Activated T-helper 1 cell treated with anti-CD3 and anti-CD28 coated beads, Interleukin-12 subunit alpha, Interleukin-12 subunit beta, Interleukin-2, Interleukin-4 antibody, amounts not matched to agents 30 ng/mL and 10 ng/mL and 1 ng/mL, durations not matched to agents 14 hours and 24 hours and 36 hours (primary cell): ENCODE measurements around the gene BMPER. TPM values are rescaled to one million over a fixed set of nuclear protein-coding genes. Genes with fewer than 3 reads are reported as not detected.

Source experiments
- DNase-seq: peaks from one replicate; pipeline ENCODE4 v3.0.0; 2021; ENCODE audit warnings: low spot score
- H3K27ac Mint-ChIP-seq: one replicate; pipeline ENCODE4 v1.8.0; 2021; ENCODE audit warnings: mild to moderate bottlenecking, mixed read lengths
- H3K27me3 Mint-ChIP-seq: one replicate; pipeline ENCODE4 v1.8.0; 2022; ENCODE audit warnings: mild to moderate bottlenecking, moderate library complexity, mixed read lengths; ENCODE audit not compliant: insufficient read depth
- H3K36me3 Mint-ChIP-seq: one replicate; pipeline ENCODE4 v1.8.0; 2021; ENCODE audit warnings: low read depth, mixed read lengths
- H3K4me1 Mint-ChIP-seq: one replicate; pipeline ENCODE4 v1.8.0; 2021; ENCODE audit warnings: low read depth, mixed read lengths
- H3K4me3 Mint-ChIP-seq: one replicate; pipeline ENCODE4 v1.8.0; 2021; ENCODE audit warnings: mild to moderate bottlenecking, moderate library complexity, mixed read lengths
- H3K9me3 Mint-ChIP-seq: one replicate; pipeline ENCODE4 v1.8.0; 2021; ENCODE audit warnings: mixed read lengths
- intact Hi-C: fragments of 100-400 bp; cut with micrococcal nuclease; formaldehyde crosslinking; loops from one replicate; pipeline ENCODE4 v1.15.1; 2024
- total RNA-seq: library from RNA; stranded (reverse); gene quantifications from 2 replicates; pipeline ENCODE4 v1.2.3, GENCODE V29; 2022

The BMPER gene
- total RNA-seq, 1 donor from 2014 or later: not detected

DNA sequence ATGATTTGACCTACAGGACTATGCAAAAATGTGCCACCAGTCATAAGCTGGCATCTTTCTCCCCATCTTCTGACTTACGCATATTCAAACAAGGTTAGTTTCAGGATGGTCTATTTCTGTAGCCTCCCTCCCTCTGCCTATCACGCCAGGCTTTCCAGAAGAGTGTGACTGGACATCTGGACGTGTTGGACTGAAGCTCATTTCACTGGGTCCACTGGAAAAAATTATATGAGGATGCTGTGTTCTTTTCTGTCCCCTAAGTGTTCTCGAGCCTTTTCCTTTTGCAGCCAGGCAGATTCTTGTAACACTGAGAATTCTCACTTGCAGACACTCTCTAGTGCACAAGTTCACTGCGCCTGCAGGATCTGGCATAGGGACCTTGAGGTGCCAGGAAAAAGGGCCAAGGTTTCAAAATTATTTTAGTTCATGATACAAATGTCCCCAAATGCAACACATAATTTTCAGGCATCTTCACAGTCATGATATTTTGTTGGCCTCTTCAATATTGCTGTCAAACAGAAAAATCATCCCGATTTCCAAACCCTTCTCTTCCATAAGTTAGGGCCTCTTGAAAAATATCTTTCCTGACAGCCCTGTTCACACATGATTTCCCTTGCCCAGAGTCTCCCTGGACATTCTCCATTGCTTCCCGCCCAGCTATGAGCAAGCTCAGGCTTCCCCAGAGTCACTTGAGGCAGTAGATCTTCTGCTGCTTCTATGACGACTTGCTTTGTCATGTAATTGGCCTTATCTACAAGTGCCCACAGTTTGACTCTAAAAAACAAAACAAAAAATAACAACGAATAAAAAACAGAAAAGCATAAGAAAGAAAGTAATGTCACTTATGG lies 170.4 kb downstream of the BMPER start:
- Mint-ChIP-seq H3K36me3 (no peaks in the 10 kb centered on the region), H3K4me1 (no peaks in the 10 kb centered on the region), H3K4me3 (no peak overlapping the region), H3K27me3 (no peaks in the 10 kb centered on the region), H3K27ac (no peak overlapping the region), H3K9me3 (no peaks in the 10 kb centered on the region)
- no peak for DNase-seq
- intact Hi-C loops: no loop called here

DNA sequence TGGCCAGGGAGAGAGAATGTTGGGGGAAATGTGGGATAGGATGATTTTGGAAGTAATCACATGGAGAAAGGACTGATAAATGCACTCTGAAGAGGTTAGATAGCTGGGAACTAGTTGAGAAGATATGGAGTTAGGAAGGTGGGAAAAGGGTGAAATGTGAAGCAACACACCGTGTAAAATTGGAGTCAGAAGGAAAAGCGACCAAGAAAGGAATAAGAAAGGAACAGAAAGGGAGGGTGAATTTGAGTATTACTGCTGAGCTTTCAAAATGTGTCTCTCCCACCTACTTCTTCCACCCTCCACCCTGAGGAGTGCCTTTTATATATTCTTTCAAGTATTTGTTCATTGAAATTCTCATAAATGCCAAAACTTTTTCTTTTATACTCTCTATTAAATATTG lies 171.8 kb downstream of the BMPER start:
- H3K4me3 Mint-ChIP-seq: no peak overlapping the region
- no peaks in the 10 kb centered on the region for H3K9me3 Mint-ChIP-seq
- no peaks in the 10 kb centered on the region for H3K36me3 Mint-ChIP-seq
- DNase-seq: no peak
- H3K27ac Mint-ChIP-seq: no peak overlapping the region
- intact Hi-C loops: no loop called here
- no peaks in the 10 kb centered on the region for H3K27me3 Mint-ChIP-seq
- no peaks in the 10 kb centered on the region for H3K4me1 Mint-ChIP-seq

DNA sequence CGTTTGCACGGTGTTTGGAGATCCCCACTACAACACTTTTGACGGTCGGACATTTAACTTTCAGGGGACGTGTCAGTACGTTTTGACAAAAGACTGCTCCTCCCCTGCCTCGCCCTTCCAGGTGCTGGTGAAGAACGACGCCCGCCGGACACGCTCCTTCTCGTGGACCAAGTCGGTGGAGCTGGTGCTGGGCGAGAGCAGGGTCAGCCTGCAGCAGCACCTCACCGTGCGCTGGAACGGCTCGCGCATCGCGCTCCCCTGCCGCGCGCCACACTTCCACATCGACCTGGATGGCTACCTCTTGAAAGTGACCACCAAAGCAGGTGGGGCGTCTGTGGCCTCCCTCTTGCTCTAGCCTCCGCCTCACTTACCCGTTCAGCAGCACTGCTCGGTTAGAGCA lies 173.5 kb downstream of the BMPER start:
- no peak overlapping the region for H3K4me3 Mint-ChIP-seq
- no peaks in the 10 kb centered on the region for H3K36me3 Mint-ChIP-seq
- H3K27ac Mint-ChIP-seq: no peak overlapping the region
- no peaks in the 10 kb centered on the region for H3K9me3 Mint-ChIP-seq
- H3K27me3 Mint-ChIP-seq: no peaks in the 10 kb centered on the region
- intact Hi-C loops: no loop called here
- no peak for DNase-seq
- H3K4me1 Mint-ChIP-seq: no peaks in the 10 kb centered on the region

DNA sequence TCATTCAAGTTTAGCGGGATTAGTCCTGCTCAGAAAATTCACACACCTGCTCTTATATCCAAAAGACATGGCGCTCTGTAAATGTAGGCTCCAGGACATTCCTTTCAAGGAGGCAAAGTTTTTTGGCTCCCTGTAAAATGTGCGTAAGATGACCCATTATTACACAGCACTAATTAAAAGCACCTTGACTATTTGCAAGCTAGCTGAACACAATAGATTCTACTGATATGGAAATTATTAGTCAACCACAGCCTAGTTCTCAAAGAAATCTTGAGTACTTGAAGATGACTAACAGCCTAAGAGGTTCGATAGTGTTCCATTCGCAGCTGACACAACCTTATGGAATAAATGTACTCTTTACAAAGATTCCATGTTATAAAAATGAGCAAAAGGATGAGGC lies 175.2 kb downstream of the BMPER start:
- no peak for DNase-seq
- no peaks in the 10 kb centered on the region for H3K27me3 Mint-ChIP-seq
- H3K27ac Mint-ChIP-seq: no peak overlapping the region
- intact Hi-C loops: no loop called here
- H3K36me3 Mint-ChIP-seq: no peaks in the 10 kb centered on the region
- H3K4me3 Mint-ChIP-seq: no peak overlapping the region
- no peaks in the 10 kb centered on the region for H3K9me3 Mint-ChIP-seq
- no peaks in the 10 kb centered on the region for H3K4me1 Mint-ChIP-seq

DNA sequence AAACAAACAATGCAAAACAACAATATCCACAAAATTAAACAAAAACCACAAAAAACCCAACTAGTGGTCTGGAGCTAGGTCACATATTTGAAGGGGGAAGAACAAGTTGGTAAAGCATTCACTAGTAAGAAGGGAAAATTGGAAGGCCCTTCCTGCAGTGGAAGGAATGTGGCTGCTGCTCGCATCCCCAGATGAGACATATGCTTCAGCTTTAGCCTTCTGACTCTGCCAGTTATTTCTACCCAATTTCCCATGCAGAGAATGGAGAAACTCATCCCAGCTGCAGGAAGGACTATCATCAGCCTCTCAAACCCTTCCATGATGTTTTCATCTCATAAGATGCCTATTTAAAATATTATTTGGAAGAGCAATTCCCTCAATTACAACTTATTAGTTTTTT lies 176.6 kb downstream of the BMPER start:
- Mint-ChIP-seq H3K4me1 (no peaks in the 10 kb centered on the region), H3K4me3 (no peak overlapping the region), H3K36me3 (no peaks in the 10 kb centered on the region), H3K9me3 (no peaks in the 10 kb centered on the region), H3K27ac (no peak overlapping the region), H3K27me3 (no peaks in the 10 kb centered on the region)
- no peak for DNase-seq
- intact Hi-C loops: no loop called here

DNA sequence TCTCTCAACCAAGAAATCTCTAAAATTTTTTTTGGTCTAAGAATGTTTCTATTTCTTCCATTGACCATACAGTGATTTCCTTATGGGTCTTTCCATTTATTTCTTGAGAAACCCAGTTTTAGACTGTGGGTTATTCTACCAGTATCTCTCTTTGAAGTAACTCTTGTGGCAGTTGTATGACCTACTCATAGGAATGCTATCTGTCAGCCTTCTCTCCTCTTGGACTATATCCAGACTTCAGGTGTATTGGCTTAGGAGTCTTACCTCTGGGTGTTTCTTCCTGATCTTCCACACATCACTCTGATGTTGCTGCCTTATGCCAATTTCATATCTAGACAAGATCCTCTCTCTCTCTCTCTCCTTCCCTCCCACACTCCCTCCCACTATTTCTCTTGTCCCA lies 178.1 kb downstream of the BMPER start:
- Mint-ChIP-seq H3K36me3 (no peaks in the 10 kb centered on the region), H3K4me3 (no peak overlapping the region), H3K9me3 (no peaks in the 10 kb centered on the region), H3K27me3 (no peaks in the 10 kb centered on the region), H3K4me1 (no peaks in the 10 kb centered on the region), H3K27ac (no peak overlapping the region)
- DNase-seq: no peak
- intact Hi-C loops: no loop called here

DNA sequence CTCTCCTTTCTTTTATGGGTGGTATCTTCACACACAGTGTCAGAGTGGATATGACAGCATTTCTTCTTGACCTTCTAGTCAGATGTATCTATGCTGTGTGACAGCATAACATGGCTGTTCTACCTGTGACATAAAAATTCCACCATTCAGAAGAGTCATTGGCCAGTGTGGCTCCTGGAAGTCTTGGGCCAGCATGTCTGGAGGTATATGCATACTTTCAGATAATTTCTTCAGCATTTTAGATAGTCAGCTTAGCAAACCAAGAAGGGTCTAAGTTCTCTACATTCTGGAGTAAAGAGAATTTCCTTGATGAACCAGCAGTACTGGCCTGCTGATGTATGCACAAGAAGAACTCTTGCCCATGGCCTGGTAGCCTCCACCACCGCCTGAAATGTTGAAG lies 179.3 kb downstream of the BMPER start:
- no peaks in the 10 kb centered on the region for H3K9me3 Mint-ChIP-seq
- intact Hi-C loops: no loop called here
- no peak overlapping the region for H3K27ac Mint-ChIP-seq
- no peak overlapping the region for H3K4me3 Mint-ChIP-seq
- H3K27me3 Mint-ChIP-seq: no peaks in the 10 kb centered on the region
- no peaks in the 10 kb centered on the region for H3K36me3 Mint-ChIP-seq
- no peaks in the 10 kb centered on the region for H3K4me1 Mint-ChIP-seq
- DNase-seq: no peak

DNA sequence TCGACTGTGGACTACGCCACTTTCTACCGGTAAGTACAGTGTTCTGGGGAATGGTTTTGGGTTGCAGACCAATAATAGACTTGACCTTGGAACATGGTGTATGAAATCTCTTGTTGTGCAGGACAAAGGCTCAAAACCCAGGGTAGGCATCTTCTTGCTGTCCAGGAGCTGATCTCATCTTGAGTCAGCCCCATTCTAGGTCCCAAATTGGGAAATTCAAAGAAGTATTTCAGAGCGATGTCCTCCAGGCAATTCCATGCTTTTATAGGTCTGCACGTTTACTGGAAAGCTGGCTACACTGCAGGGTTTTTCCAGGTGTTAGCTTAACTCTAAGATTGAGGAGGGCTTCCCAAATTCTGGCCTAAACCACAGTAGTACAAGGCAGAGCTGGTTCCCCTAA lies 180.7 kb downstream of the BMPER start:
- no peak for DNase-seq
- Mint-ChIP-seq H3K27ac (no peak overlapping the region), H3K27me3 (no peaks in the 10 kb centered on the region), H3K36me3 (no peaks in the 10 kb centered on the region), H3K4me3 (no peak overlapping the region), H3K4me1 (no peaks in the 10 kb centered on the region), H3K9me3 (no peaks in the 10 kb centered on the region)
- intact Hi-C loops: no loop called here

DNA sequence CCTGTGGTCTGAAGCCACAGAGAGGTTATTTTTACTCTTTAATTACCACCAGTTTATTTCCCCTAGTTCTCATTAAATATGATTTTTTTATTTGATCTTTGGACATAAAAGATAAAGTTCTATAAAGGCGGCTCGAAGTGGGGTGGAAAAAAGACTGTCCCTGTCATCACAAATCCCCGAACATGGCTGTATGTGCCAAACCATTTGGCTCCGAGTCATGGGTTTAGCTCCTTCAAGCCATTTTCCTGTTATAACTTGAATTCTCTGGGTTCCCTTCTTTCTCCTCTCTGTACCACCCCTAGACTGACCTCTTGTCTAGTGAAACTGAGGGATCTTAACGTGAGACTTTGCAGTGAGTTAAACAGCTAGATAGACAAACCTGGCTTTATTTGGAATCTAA lies 181.6 kb downstream of the BMPER start:
- no peak for DNase-seq
- Mint-ChIP-seq H3K27me3 (no peaks in the 10 kb centered on the region), H3K27ac (no peak overlapping the region), H3K4me1 (no peaks in the 10 kb centered on the region), H3K9me3 (no peaks in the 10 kb centered on the region), H3K4me3 (no peak overlapping the region), H3K36me3 (no peaks in the 10 kb centered on the region)
- intact Hi-C loops: no loop called here

DNA sequence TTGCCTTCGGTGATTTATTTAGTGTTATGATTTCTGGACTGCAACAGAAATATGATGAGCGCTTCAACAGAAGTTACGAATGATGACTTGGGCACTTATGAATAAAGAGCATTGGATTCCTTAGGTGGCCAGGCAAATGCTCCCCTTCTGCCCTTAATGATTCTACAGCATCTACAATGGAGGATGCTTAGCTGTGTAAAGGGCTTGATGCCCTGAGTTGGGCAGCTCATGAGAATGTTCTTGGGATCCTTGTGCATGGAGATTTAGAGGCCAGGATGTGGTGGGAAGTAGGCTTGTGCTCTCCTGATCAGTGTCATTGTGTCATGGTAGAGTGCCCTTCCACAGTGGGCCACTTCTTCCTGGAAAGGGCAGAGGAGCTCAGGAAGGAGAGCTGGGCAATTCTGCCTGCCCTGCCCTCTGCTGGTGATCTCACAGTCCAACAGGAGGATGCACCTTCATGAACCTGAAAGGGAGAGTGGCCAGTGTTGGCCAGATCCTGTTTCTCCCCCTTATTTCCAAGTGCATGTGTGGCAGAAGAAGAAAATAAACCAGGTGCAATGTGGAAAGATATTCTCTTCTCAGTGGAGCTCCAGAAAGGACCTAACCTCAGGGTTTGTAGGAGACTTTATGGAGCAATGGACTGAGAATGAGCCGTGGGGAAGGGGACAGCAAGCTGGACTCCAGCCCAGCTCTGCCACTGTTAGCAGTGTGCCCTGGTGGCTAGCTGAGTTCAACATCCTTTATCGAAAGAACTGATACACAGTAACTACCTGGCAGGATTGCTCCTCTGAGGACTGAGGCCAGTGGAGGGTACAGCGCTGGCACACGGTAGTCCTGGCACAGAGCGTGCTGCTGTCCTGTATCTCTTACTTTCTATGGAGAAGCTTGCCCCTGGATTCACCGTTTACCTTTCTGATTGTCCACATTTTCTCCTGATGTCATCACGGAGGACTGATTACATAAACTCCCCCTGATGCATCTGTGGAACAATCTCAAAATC lies 182.9 kb downstream of the BMPER start:
- Mint-ChIP-seq H3K27ac (no peak overlapping the region), H3K4me1 (no peaks in the 10 kb centered on the region), H3K36me3 (no peaks in the 10 kb centered on the region), H3K27me3 (no peaks in the 10 kb centered on the region), H3K9me3 (no peaks in the 10 kb centered on the region), H3K4me3 (no peak overlapping the region)
- DNase-seq: no peak
- intact Hi-C loops: no loop called here

DNA sequence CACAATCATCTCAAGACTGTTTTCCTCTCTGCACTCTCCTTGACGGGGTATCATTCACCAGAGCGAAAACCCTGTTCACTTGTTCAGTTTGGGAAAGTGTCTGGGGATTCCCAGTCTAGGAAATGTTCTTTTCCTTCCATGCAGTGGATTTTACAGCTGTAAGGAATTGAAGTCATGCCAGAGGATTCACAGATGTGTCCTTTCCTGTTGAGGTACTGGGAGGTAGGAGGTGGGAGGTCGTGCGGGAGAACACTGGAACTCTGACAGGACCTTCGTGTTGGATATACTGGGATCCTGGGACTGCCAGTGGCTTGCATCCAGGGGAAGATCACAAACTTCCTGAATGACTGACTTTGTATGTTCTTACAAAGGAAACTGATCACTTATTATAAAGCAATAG lies 185.5 kb downstream of the BMPER start:
- Mint-ChIP-seq H3K9me3 (no peaks in the 10 kb centered on the region), H3K4me3 (no peak overlapping the region), H3K27me3 (no peaks in the 10 kb centered on the region), H3K27ac (no peak overlapping the region), H3K36me3 (no peaks in the 10 kb centered on the region), H3K4me1 (no peaks in the 10 kb centered on the region)
- intact Hi-C loops: no loop called here
- DNase-seq: no peak

DNA sequence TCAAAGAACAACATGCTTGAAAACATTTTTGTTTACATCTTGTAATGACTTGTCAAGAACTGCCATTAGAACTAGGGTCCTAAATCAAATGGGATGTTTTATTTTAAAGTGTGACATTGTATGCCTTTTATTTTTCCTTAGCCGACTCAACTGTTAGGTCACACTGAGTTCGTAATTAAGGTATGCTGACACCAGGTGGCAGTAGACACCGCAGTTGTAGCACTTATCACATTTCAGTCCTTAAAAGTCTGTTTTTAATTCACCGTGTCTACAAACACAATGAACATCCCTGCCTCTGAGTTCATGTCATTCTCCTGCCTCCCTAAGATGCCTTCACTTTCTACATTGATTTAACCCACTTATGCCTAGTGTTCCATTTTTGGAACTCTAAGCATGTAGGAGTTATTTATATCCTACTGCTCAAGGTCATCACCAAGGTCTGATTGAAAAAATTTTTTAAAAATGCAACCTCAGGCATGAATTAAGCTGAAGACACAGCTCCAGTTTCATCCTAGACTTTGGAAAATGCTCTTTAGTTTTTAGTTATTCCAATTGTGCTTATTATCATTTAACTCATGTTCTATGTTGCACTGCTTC lies 186.1 kb downstream of the BMPER start:
- Mint-ChIP-seq H3K36me3 (no peaks in the 10 kb centered on the region), H3K4me3 (no peak overlapping the region), H3K27ac (no peak overlapping the region), H3K9me3 (no peaks in the 10 kb centered on the region), H3K27me3 (no peaks in the 10 kb centered on the region), H3K4me1 (no peaks in the 10 kb centered on the region)
- no peak for DNase-seq
- intact Hi-C loops: no loop called here

DNA sequence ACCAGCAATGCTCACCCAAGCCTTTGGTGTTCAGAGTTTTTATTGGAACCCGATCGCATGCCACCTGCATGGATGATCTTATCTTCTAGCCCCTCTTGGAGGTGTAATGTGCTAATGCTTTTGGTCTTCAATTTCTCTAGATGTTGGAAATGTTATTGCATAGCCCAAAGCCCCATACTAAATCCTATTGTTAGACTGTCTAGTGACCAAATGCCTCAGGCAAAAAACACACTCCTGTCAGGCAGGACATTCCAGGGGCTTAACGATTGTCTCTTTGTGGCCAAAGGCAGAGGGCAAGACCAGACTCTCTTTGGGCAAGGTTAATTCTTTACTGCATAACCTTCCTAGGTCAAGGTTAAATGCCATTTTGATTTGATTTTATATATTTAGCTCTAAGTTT lies 187.9 kb downstream of the BMPER start:
- Mint-ChIP-seq H3K4me1 (no peaks in the 10 kb centered on the region), H3K4me3 (no peak overlapping the region), H3K9me3 (no peaks in the 10 kb centered on the region), H3K36me3 (no peaks in the 10 kb centered on the region), H3K27ac (no peak overlapping the region), H3K27me3 (peaks cover 1% of the 10 kb centered on the region)
- intact Hi-C loops: no loop called here
- DNase-seq: no peak
